HG03108 (cell line): Measurements from ENCODE around the gene KATNBL1.

Experiments used
- ATAC-seq: cut with Tn5 transposase; IDR thresholded peaks from one replicate; pipeline ENCODE4 v1.9.1; 2021; ENCODE audit warnings: moderate library complexity; ENCODE audit not compliant: unreplicated experiment

Gene KATNBL1

DNA sequence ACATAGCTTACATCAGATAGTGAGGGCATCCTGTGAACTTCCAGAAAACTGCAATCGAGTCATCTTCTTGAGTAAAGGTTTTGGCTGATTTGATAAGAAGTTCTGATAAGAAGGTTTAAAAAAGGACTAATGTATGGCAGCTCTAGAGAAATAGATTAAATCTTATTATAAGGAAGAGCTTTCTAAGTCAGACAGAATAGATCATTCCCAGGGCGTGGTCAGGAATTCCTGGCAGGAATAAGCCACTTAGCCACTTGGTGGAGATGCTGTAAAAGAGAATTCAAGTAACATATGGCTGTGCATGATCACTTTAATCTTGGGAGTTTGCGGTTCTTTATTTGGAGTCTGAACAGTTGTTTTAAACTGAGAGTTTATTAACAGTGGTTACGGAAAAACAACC, 90.6 kb downstream of the KATNBL1 start:
- no peak for ATAC-seq

DNA sequence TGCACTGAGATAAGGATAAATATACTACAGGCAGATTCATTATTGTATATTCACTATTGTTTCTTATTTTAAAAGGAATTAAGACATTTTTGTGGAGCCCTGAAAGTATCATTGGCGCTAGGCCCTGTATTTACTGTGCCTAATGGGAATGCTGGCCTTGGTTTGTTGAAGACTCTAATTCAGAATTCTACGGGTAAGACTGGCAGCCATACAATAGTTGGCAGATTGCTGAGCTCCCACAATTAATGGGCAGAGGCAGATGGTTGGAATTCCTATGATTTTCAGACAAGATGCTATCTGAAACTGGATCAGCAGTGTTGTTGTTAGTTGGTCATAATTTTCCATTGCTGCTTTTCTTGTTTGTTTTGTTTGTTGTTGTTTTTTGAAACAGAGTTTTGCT, 93.3 kb downstream of the KATNBL1 start:
- ATAC-seq: no peak

DNA sequence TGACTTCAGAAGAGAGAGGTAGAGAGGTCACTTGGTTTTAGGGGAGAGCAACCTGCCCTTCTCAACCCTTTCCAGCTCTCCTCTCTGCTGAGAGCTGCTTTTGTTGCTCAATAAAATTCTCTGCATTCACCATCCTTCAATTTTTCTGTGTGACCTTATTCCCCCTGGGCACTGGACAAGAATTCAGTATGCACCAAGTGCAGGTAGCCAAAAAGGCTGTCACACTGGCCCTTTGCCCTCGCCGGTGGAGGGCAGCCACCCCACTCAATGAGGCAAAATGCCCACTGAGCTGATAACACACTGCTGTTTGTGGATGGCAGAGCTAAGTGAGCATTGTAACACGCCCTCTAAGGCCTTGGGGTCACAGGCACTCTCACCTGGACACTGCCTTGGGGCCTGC, 95.2 kb downstream of the KATNBL1 start:
- ATAC-seq: no peak

DNA sequence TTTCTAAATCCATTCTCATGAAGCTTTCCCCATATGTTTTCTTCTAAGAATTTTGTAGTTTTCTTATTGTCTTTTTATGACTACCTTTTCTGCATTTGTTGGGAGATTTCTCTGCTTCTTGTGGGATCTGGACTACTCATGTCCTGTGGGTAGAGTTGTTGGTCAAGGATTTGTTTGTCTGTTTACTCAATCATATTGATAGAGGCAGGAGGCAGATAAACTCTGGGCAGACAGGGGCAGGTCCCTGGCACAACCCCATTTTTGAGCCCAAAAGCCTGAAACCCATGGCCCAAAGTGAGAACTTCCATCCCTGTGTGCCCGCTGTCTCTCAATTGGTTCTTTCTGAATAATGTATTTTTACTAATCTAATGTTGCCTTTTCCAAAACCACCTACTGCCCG, 95.7 kb downstream of the KATNBL1 start:
- ATAC-seq: no peak

DNA sequence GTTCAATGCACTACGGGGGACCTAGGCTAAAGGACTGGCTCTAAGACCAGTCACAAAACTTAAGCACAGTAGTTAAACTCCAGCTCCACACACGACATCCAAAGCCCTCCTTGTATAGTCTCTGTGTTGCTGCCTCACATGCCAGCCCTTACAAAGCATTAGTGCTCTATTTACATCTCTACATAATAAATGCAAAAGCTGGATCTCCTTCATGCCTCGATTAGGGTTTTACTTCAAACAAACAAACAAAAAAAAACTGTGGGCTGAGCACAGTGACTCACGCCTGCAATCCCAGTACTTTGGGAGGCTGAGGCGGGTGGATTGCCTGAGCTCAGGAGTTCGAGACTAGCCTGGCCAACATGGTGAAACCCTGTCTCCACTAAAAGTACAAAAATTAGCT, 98.4 kb downstream of the KATNBL1 start:
- ATAC-seq: no peak

DNA sequence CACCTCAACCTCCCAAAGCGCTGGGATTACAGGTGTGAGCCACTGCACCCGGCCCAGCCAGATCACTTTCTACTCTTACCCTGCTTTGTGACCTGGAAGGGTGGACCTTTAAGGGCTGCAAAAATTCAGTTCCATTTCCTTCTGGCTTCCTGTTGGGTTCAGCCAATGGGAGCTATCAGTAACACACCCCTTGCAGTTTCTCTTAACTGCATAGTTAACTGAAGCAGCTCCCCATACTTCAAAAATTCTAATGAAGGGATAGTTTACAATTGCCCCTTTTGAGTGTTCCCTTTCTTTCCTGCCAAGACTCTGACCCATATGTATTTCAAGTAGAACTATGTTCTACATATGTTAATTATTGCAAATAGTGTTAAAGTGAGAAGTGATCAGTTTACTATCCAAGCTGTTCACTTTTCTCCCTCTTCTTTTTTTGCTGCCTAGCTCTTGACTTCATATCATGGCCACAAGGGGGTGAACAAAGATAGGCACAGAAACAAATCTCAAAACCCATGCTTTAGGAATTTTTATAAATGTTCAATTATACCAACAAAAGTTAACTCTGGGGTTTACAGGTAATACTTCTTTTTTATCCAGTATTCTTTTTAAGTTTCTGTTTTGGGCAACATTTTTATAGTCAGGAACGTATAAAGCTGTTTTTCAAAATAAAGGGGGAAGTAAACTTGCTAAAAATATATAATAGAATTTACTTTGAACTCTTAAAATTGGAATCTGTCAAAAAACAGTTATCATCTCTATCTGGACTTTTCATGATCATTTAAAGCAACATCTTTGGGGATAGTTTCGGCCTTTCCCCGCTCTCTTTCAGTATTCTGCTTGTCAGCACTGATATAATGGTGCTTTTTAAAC, 99.9 kb downstream of the KATNBL1 start:
- ATAC-seq: no peak

DNA sequence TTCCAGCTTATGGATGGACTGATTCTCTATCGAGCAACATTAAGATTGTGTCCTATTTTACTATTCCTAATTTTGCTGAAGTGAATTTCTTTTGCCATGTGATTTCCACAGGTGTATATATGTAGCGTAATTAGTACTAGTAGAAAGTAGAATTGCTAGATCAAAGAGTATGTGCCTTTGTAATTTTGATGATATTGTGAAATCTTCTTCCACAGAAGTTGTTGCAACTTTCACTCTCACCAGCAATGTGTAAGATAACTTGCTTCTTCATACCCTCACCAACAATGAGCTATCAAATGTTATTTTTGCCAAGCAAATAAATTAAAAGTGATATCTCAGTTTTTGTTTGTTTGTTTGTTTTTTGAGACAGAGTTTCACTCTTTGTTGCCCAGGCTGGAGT, 102.6 kb downstream of the KATNBL1 start:
- ATAC-seq: no peak

DNA sequence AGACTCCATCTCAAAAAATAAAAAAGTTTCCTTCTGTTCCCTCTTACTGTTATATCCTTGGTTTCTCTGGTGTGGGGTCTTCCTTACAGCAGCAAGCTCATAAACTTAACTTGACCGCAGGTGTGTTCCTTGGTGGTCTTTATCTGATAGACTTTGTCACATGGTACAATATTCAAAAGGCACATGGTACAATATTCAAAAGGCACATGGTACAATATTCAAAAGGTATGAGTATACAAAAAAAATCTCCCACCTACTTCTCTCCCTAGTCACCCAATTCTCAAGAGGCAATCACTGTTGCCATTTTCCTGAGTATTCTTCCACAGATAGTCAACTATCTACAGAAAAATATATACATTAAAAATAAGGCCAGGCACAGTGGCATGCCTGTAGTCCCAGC, 103.5 kb downstream of the KATNBL1 start:
- no peak for ATAC-seq

DNA sequence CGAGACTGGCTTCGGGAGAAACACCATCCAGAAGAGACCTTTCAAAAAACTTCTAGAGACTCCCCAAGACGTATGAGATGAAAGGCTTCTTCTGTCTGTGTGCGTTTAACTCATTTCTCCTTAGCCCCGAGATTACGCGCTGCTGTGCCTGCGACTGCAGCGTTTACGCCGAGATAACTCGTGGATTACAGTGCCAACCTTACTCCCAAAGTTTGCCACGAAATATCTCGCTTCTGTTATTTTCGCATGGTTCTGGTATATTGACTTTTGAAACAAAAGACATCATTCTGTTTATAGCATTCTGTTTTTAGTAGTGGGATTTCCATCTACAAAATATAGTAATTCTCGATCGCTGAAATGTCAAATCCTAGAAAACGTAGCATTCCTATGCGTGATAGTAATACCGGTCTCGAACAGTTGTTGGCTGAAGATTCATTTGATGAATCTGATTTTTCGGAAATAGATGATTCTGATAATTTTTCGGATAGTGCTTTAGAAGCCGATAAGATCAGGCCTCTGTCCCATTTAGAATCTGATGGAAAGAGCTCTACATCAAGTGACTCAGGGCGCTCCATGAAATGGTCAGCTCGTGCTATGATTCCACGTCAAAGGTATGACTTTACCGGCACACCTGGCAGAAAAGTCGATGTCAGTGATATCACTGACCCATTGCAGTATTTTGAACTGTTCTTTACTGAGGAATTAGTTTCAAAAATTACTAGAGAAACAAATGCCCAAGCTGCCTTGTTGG, 107.5 kb downstream of the KATNBL1 start:
- ATAC-seq: no peak

DNA sequence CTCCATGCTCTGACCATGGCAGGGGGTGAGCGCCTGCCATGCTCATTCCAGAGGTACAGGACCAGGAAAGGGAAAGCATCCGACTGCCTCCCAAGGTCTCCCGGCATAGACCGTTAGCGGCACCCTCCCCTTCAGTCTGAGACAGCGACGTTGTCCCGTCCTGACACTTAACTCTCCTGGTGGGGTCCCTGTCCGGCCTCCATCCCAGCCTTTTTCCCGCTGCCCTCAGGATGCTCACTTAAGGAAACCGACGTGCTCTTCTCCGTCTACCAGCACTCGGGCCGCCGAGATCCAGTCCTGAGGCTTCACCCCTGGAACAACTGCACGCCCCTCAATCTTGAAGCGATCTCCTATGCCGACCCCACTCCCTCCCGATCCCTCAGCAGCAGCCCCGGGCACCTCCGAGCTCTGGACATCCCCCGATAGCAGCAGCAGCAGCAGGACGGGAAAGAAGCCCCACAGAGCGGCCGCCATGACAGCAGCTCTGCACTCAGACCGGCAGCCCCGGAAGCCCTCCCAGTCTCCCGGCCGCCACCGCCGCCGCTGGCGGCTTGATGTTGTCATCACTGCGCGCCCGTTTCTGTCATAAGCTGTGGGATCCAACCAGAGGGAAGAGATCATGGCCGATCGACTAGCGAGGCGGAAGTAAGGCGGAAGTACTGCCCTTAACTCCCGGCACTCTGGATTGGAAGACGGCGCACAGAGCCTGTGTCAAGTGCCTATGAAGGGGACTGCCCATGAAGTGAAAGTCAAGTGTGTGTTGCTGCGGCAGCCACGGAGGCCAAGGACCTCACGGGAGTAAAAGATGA, 108.3 kb downstream of the KATNBL1 start, which contains the start of the genes EMC7 and PGBD4:
TSS of gene EMC7 (minus strand) at position 497 of the 809 bp plus-strand sequence. CDS start at position 474, 23 bp downstream.
TSS of gene PGBD4 (plus strand) at position 718 of the 809 bp plus-strand sequence. CDS start 449 bp downstream, outside the sequence.
- ATAC-seq: peak; percentile 99

DNA sequence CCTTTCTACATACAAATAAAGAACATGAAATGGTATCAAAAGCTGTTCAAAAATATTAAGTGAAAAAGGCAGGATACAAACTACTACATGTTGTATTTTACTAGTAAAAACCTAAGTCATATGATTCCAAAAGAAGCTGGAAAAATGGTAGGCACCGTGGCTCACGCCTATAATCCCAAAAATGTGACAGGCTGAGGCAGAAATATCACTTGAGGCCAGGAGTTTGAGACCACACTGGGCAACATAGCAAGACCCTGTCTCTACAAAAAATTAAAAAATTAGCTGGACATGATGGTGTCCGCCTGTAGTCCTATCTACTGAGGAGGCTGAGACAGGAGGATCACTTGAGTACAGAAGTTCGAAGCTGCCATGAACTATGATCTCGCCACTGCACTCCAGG, 110.0 kb downstream of the KATNBL1 start:
- ATAC-seq: no peak
